SK-N-SH (cell line): ENCODE results near the gene MTMR12. TPM values are rescaled to one million over a fixed set of nuclear protein-coding genes. Genes with fewer than 3 reads are reported as not detected.

Experiments
- CTCF ChIA-PET: fragments of 300-600, 350-600 bp; formaldehyde crosslinking; extraction: SDS; loops from one replicate; lab custom pipeline; 2021; lab: Yijun Ruan, JAX
- POLR2A ChIA-PET: fragments of 350-600 bp; sonication (Branson Sonifier 250); formaldehyde crosslinking; extraction: SDS; loops from one replicate; lab custom pipeline; 2020; ENCODE audit warnings: antibody characterized with exemption, inconsistent platforms; lab: Yijun Ruan, JAX
- DNase-seq: peaks from one replicate; pipeline ENCODE4 v3.0.0; 2012
- H2AFZ ChIP-seq: fragments of 200-600 bp; sonication (generic); 2 replicates; pipeline ENCODE4 v1.8.1; 2016; ENCODE audit warnings: antibody characterized with exemption, mild to moderate bottlenecking, low read depth
- H3F3A ChIP-seq: fragments of 200-600 bp; sonication (generic); replicated peaks from 2 replicates; pipeline ENCODE3; 2016; ENCODE audit warnings: antibody characterized with exemption, mild to moderate bottlenecking; ENCODE audit not compliant: insufficient read depth
- H3K27ac ChIP-seq, 2 experiments: fragments of 200-500 bp in 1 of 2; fragments of 200-600 bp in 1 of 2; sonication (Bioruptor generic) in 1 of 2; sonication (generic), shearing (Covaris generic) in 1 of 2; 2 replicates each; pipeline versions ENCODE4 v1.5.1 to v1.6.1; 2014 to 2016; ENCODE audit warnings: low read depth in 2 of 2, inconsistent platforms in 1 of 2, low read length in 1 of 2, mild to moderate bottlenecking in 1 of 2, mixed read lengths in 1 of 2
- H3K27me3 ChIP-seq: fragments of 200-600 bp; sonication (generic), shearing (Covaris generic); 2 replicates; pipeline ENCODE4 v1.6.1; 2016; ENCODE audit warnings: mixed run types; ENCODE audit not compliant: insufficient read depth
- H3K36me3 ChIP-seq, 2 experiments: fragments of 200-500 bp in 1 of 2; fragments of 200-600 bp in 1 of 2; sonication (Bioruptor generic) in 1 of 2; sonication (generic) in 1 of 2; replicated peaks in 1 of 2; 2 replicates each; pipeline versions ENCODE3 to v1.5.1; 2014 to 2016; ENCODE audit warnings: low read length in 1 of 2, mild to moderate bottlenecking in 1 of 2; ENCODE audit not compliant: insufficient read depth in 2 of 2, control insufficient read depth in 1 of 2
- H3K4me1 ChIP-seq, 2 experiments: fragments of 200-500 bp in 1 of 2; fragments of 200-600 bp in 1 of 2; sonication (Bioruptor generic) in 1 of 2; sonication (generic), shearing (Covaris generic) in 1 of 2; 2 replicates each; pipeline versions ENCODE4 v1.5.1 to v1.6.1; 2014 to 2016; ENCODE audit warnings: low read depth in 1 of 2, low read length in 1 of 2, mixed run types in 1 of 2; ENCODE audit not compliant: insufficient read depth in 2 of 2, control insufficient read depth in 1 of 2
- H3K4me2 ChIP-seq: fragments of 200-600 bp; sonication (generic), shearing (Covaris generic); 2 replicates; pipeline ENCODE4 v1.6.1; 2017; ENCODE audit warnings: mixed run types
- H3K4me3 ChIP-seq, 2 experiments: fragments of 200-500 bp in 1 of 2; fragments of 200-600 bp in 1 of 2; sonication (Bioruptor generic) in 1 of 2; sonication (generic), shearing (Covaris generic) in 1 of 2; 2 replicates each; pipeline versions ENCODE4 v1.5.1 to v1.8.1; 2014 to 2016; ENCODE audit warnings: low read depth in 2 of 2, inconsistent platforms in 1 of 2, low read length in 1 of 2, mild to moderate bottlenecking in 1 of 2, mixed read lengths in 1 of 2, moderate library complexity in 1 of 2
- H3K79me2 ChIP-seq: fragments of 200-600 bp; sonication (generic); 2 replicates; pipeline ENCODE4 v1.8.1; 2017; ENCODE audit warnings: mild to moderate bottlenecking; ENCODE audit not compliant: insufficient read depth
- H3K9ac ChIP-seq: fragments of 200-600 bp; sonication (generic); 2 replicates; pipeline ENCODE4 v1.6.1; 2017; ENCODE audit warnings: mixed run types
- H3K9me2 ChIP-seq: fragments of 200-600 bp; sonication (generic); 2 replicates; pipeline ENCODE4 v1.6.1; 2017; ENCODE audit warnings: mixed run types
- H3K9me3 ChIP-seq: fragments of 200-600 bp; sonication (generic); 2 replicates; pipeline ENCODE4 v1.6.1; 2017; ENCODE audit warnings: mixed run types, mild to moderate bottlenecking, moderate library complexity
- H4K20me1 ChIP-seq: fragments of 200-600 bp; sonication (generic); 2 replicates; pipeline ENCODE4 v1.6.1; 2017; ENCODE audit warnings: mild to moderate bottlenecking, mixed run types; ENCODE audit not compliant: insufficient read depth
- ELF1 ChIP-seq: IDR thresholded peaks from 2 replicates; pipeline ENCODE4 v1.4.0; 2012
- FOXM1 ChIP-seq: IDR thresholded peaks from 2 replicates; pipeline ENCODE4 v1.4.0; 2012; ENCODE audit warnings: low read depth, mild to moderate bottlenecking
- GABPA ChIP-seq: IDR thresholded peaks from 2 replicates; pipeline ENCODE4 v1.4.0; 2012; ENCODE audit warnings: low read depth, mild to moderate bottlenecking
- GATA2 ChIP-seq: sonication (generic); formaldehyde crosslinking; IDR thresholded peaks from 2 replicates; pipeline ENCODE4 v1.5.0; 2020; ENCODE audit warnings: mild to moderate bottlenecking, missing genetic modification reagents
- JUND ChIP-seq: IDR thresholded peaks from 2 replicates; pipeline ENCODE4 v1.4.0; 2012
- NFIC ChIP-seq: IDR thresholded peaks from 2 replicates; pipeline ENCODE4 v1.4.0; 2012; ENCODE audit warnings: borderline replicate concordance
- NRF1 ChIP-seq: IDR thresholded peaks from 2 replicates; pipeline ENCODE4 v1.6.1; 2012; ENCODE audit warnings: low read depth, mild to moderate bottlenecking, low read length
- RAD21 ChIP-seq: IDR thresholded peaks from 2 replicates; pipeline ENCODE4 v1.6.1; 2012; ENCODE audit warnings: mild to moderate bottlenecking, low read length
- TAF1 ChIP-seq: IDR thresholded peaks from 2 replicates; pipeline ENCODE4 v1.6.1; 2012; ENCODE audit warnings: low read depth, mild to moderate bottlenecking, low read length, moderate library complexity, borderline replicate concordance
- TEAD4 ChIP-seq: IDR thresholded peaks from 2 replicates; pipeline ENCODE4 v1.4.0; 2012; ENCODE audit warnings: mild to moderate bottlenecking, borderline replicate concordance; ENCODE audit not compliant: insufficient read depth
- WGBS: methylation state at CpG from one replicate; pipeline ENCODE4 v1.1.6; 2017; ENCODE audit warnings: low lambda C conversion rate; 5-methylcytosine and 5-hydroxymethylcytosine counted together
- polyA plus RNA-seq, 3 experiments: library from polyadenylated mRNA; depleted of rRNA; stranded (reverse); fragments of >200 nt; gene quantifications; 2 replicates each; pipeline ENCODE4 v1.2.3, GENCODE V29; 2012
- TF ChIP-seq, protein P1 (sequence below): IDR thresholded peaks from 2 replicates; pipeline ENCODE4 v1.4.0; 2012; ENCODE audit warnings: low read depth, borderline replicate concordance
- TF ChIP-seq, protein P2 (sequence below): IDR thresholded peaks from 2 replicates; pipeline ENCODE4; 2012
- TF ChIP-seq, protein P3 (sequence below): fragments of 150-350 bp; IDR thresholded peaks from 2 replicates; pipeline ENCODE4 v1.6.1; 2016; ENCODE audit warnings: mild to moderate bottlenecking, low read depth, low read length
- TF ChIP-seq, protein P4 (sequence below): IDR thresholded peaks from 2 replicates; pipeline ENCODE4 v1.6.1; 2012; ENCODE audit warnings: mild to moderate bottlenecking, low read depth, low read length, moderate library complexity

MTMR12 gene
- polyA plus RNA-seq, 1 of the 3 experiments (the other 2 are of a cell fraction), result 10.9 TPM

DNA sequence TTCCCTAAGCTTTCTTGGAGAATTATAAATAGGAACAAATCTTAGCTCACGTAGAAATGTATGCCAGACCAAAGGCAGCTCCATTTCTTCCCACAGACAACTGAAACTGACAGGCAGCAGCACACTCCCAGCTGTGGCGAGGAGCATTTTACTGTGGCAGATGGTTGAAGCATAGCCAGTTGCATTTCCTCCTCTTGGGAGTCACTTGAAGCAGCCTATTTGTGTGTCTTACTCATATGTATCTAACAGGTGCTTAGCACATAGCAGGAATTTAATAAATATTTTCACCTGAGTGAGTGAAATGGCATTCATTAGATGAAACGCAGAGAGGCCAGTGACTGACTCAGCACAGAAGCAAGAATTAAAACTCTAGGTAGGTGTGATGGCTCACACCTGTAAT, 12.3 kb upstream of the MTMR12 start:
- no peaks in the 10 kb centered on the region for H3F3A ChIP-seq
- H3K4me1 ChIP-seq, result no peaks in the 10 kb centered on the region
- H3K9me2 ChIP-seq, result no peaks in the 10 kb centered on the region
- no peaks in the 10 kb centered on the region for H3K9me3 ChIP-seq
- no peaks in the 10 kb centered on the region for H3K27me3 ChIP-seq
- no peak overlapping the region for H3K9ac ChIP-seq
- ChIA-PET POLR2A (no interaction called here), CTCF (interaction anchor here (0.7 to 1.3 kb wide), 2 partner anchors 22 to 93 kb away, joined by 3 to 5 read pairs; no protein-coding TSS in a partner anchor)
- H3K4me2 ChIP-seq, result no peak overlapping the region
- no peaks in the 10 kb centered on the region for H3K79me2 ChIP-seq
- H3K36me3 ChIP-seq, result no peaks in the 10 kb centered on the region
- no peak overlapping the region for H2AFZ ChIP-seq
- TF ChIP-seq GABPA (no peak), NFIC (no peak), JUND (no peak), TEAD4 (no peak), FOXM1 (no peak), NRF1 (no peak), RAD21 (no peak), ELF1 (no peak), TAF1 (no peak), GATA2 (CRISPR knock-in tag) (no peak)
- TF ChIP-seq, protein P1, sequence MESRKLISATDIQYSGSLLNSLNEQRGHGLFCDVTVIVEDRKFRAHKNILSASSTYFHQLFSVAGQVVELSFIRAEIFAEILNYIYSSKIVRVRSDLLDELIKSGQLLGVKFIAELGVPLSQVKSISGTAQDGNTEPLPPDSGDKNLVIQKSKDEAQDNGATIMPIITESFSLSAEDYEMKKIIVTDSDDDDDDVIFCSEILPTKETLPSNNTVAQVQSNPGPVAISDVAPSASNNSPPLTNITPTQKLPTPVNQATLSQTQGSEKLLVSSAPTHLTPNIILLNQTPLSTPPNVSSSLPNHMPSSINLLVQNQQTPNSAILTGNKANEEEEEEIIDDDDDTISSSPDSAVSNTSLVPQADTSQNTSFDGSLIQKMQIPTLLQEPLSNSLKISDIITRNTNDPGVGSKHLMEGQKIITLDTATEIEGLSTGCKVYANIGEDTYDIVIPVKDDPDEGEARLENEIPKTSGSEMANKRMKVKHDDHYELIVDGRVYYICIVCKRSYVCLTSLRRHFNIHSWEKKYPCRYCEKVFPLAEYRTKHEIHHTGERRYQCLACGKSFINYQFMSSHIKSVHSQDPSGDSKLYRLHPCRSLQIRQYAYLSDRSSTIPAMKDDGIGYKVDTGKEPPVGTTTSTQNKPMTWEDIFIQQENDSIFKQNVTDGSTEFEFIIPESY, result no peak
- TF ChIP-seq, protein P2, sequence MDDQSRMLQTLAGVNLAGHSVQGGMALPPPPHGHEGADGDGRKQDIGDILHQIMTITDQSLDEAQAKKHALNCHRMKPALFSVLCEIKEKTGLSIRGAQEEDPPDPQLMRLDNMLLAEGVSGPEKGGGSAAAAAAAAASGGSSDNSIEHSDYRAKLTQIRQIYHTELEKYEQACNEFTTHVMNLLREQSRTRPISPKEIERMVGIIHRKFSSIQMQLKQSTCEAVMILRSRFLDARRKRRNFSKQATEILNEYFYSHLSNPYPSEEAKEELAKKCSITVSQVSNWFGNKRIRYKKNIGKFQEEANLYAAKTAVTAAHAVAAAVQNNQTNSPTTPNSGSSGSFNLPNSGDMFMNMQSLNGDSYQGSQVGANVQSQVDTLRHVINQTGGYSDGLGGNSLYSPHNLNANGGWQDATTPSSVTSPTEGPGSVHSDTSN, result no peak
- TF ChIP-seq, protein P3, sequence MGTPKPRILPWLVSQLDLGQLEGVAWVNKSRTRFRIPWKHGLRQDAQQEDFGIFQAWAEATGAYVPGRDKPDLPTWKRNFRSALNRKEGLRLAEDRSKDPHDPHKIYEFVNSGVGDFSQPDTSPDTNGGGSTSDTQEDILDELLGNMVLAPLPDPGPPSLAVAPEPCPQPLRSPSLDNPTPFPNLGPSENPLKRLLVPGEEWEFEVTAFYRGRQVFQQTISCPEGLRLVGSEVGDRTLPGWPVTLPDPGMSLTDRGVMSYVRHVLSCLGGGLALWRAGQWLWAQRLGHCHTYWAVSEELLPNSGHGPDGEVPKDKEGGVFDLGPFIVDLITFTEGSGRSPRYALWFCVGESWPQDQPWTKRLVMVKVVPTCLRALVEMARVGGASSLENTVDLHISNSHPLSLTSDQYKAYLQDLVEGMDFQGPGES, result no peak
- TF ChIP-seq, protein P4, sequence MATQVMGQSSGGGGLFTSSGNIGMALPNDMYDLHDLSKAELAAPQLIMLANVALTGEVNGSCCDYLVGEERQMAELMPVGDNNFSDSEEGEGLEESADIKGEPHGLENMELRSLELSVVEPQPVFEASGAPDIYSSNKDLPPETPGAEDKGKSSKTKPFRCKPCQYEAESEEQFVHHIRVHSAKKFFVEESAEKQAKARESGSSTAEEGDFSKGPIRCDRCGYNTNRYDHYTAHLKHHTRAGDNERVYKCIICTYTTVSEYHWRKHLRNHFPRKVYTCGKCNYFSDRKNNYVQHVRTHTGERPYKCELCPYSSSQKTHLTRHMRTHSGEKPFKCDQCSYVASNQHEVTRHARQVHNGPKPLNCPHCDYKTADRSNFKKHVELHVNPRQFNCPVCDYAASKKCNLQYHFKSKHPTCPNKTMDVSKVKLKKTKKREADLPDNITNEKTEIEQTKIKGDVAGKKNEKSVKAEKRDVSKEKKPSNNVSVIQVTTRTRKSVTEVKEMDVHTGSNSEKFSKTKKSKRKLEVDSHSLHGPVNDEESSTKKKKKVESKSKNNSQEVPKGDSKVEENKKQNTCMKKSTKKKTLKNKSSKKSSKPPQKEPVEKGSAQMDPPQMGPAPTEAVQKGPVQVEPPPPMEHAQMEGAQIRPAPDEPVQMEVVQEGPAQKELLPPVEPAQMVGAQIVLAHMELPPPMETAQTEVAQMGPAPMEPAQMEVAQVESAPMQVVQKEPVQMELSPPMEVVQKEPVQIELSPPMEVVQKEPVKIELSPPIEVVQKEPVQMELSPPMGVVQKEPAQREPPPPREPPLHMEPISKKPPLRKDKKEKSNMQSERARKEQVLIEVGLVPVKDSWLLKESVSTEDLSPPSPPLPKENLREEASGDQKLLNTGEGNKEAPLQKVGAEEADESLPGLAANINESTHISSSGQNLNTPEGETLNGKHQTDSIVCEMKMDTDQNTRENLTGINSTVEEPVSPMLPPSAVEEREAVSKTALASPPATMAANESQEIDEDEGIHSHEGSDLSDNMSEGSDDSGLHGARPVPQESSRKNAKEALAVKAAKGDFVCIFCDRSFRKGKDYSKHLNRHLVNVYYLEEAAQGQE, result no peak
- no peaks in the 10 kb centered on the region for H4K20me1 ChIP-seq
- WGBS, result 79% methylated on average over 3 of the region's 3 CpGs
- DNase-seq, result no peak
- H3K4me3 ChIP-seq, result no peak overlapping the region
- H3K27ac ChIP-seq, result no peak overlapping the region
